GM23338 (cell line): ENCODE data around the gene PSAPL1. TPM values are rescaled to one million over a fixed set of nuclear protein-coding genes. Genes with fewer than 3 reads are reported as not detected.
A peak's percentile ranks its signal among the peaks of the same experiment; 100 is the strongest.

Experiments
- ATAC-seq: fragments of 200-7000 bp; cut with Tn5 transposase; 3 replicates; pipeline ENCODE4 v1.9.1; 2020
- DNase-seq: peaks from one replicate; pipeline ENCODE4 v3.0.0-alpha.2; 2015; ENCODE audit warnings: low spot score
- H2AFZ ChIP-seq: fragments of 200-600 bp; sonication (generic); 2 replicates; pipeline ENCODE4 v1.8.0; 2016; ENCODE audit warnings: antibody characterized with exemption, mild to moderate bottlenecking, moderate library complexity
- H3F3A ChIP-seq: fragments of 200-600 bp; sonication (generic); replicated peaks from 2 replicates; pipeline ENCODE4 v1.8.0; 2017; ENCODE audit warnings: antibody characterized with exemption, mixed run types, low read depth
- H3K27ac ChIP-seq: fragments of 200-600 bp; sonication (generic); 2 replicates; pipeline ENCODE4 v1.6.1; 2016; ENCODE audit warnings: low read depth
- H3K27me3 ChIP-seq: fragments of 200-600 bp; sonication (generic); 2 replicates; pipeline ENCODE4 v1.8.0; 2016; ENCODE audit warnings: mild to moderate bottlenecking, mixed run types, moderate library complexity; ENCODE audit not compliant: insufficient read depth
- H3K36me3 ChIP-seq: fragments of 200-600 bp; sonication (generic); 2 replicates; pipeline ENCODE4 v1.8.0; 2016; ENCODE audit warnings: mild to moderate bottlenecking; ENCODE audit not compliant: insufficient read depth
- H3K4me1 ChIP-seq: fragments of 200-600 bp; sonication (generic); 2 replicates; pipeline ENCODE4 v1.8.0; 2016; ENCODE audit warnings: mild to moderate bottlenecking, moderate library complexity; ENCODE audit not compliant: insufficient read depth
- H3K4me2 ChIP-seq: fragments of 200-600 bp; sonication (generic); 2 replicates; pipeline ENCODE4 v1.7.1; 2017; ENCODE audit warnings: mixed run types
- H3K4me3 ChIP-seq: fragments of 200-600 bp; sonication (generic); 2 replicates; pipeline ENCODE4 v1.6.1; 2016; ENCODE audit warnings: mixed run types
- H3K79me2 ChIP-seq: fragments of 200-600 bp; sonication (generic); replicated peaks from 2 replicates; pipeline ENCODE4 v1.8.0; 2017; ENCODE audit warnings: mild to moderate bottlenecking; ENCODE audit not compliant: insufficient read depth
- H3K9me2 ChIP-seq: fragments of 200-600 bp; sonication (generic); 2 replicates; pipeline ENCODE4 v1.8.0; 2017; ENCODE audit not compliant: insufficient read depth
- H4K20me1 ChIP-seq: fragments of 200-600 bp; sonication (generic); replicated peaks from 2 replicates; pipeline ENCODE4 v1.8.0; 2017; ENCODE audit warnings: mild to moderate bottlenecking; ENCODE audit not compliant: insufficient read depth
- H3K27ac Mint-ChIP-seq: 2 replicates; pipeline ENCODE4 v1.8.0; 2020; ENCODE audit warnings: inconsistent platforms, mild to moderate bottlenecking, moderate library complexity, mixed read lengths
- H3K27me3 Mint-ChIP-seq: 3 replicates; pipeline ENCODE4 v1.8.0; 2022; ENCODE audit warnings: low read depth, mild to moderate bottlenecking, moderate library complexity, mixed read lengths, inconsistent platforms; ENCODE audit not compliant: insufficient read depth, poor library complexity
- H3K36me3 Mint-ChIP-seq: 3 replicates; pipeline ENCODE4 v1.8.0; 2021; ENCODE audit warnings: low read depth, mild to moderate bottlenecking, inconsistent platforms, moderate library complexity, mixed read lengths
- H3K4me1 Mint-ChIP-seq: 3 replicates; pipeline ENCODE4 v1.8.0; 2020; ENCODE audit warnings: mild to moderate bottlenecking, inconsistent platforms, mixed read lengths
- H3K4me3 Mint-ChIP-seq: 3 replicates; pipeline ENCODE4 v1.8.0; 2021; ENCODE audit warnings: moderate library complexity, mild to moderate bottlenecking, inconsistent platforms, mixed read lengths
- H3K9me3 Mint-ChIP-seq: 3 replicates; pipeline ENCODE4 v1.8.0; 2020; ENCODE audit warnings: moderate library complexity, mild to moderate bottlenecking, inconsistent platforms, mixed read lengths
- CREB1 ChIP-seq: fragments of 250-450 bp; sonication (Bioruptor Pico); IDR thresholded peaks from 2 replicates; pipeline ENCODE4 v1.5.0; 2020; ENCODE audit warnings: low read depth, mild to moderate bottlenecking, moderate library complexity
- CTCF ChIP-seq, 2 experiments: fragments of 200-600 bp in 1 of 2; sonication (generic) in 1 of 2; conservative IDR thresholded peaks; 2 replicates each; pipeline versions ENCODE4 v1.5.1 to v1.6.1; 2016 to 2017; ENCODE audit warnings: antibody characterized with exemption in 2 of 2, low read depth in 2 of 2, mild to moderate bottlenecking in 2 of 2, moderate library complexity in 1 of 2
- EZH2 ChIP-seq: fragments of 200-600 bp; sonication (generic); IDR thresholded peaks from one replicate; pipeline ENCODE4 v1.8.0; 2017; ENCODE audit warnings: antibody characterized with exemption, mild to moderate bottlenecking, low read depth; ENCODE audit not compliant: unreplicated experiment
- EZH2phosphoT487 ChIP-seq: fragments of 200-600 bp; sonication (generic); IDR thresholded peaks from one replicate; pipeline ENCODE4 v1.8.1; 2018; ENCODE audit warnings: antibody characterized with exemption; ENCODE audit not compliant: unreplicated experiment
- JUNB ChIP-seq: IDR thresholded peaks from one replicate; pipeline ENCODE4 v1.6.1; 2016; ENCODE audit warnings: antibody characterized with exemption; ENCODE audit not compliant: unreplicated experiment
- NANOG ChIP-seq: IDR thresholded peaks from 2 replicates; pipeline ENCODE4 v1.6.1; 2016; ENCODE audit warnings: antibody characterized with exemption, borderline replicate concordance
- POLR2AphosphoS5 ChIP-seq: IDR thresholded peaks from 2 replicates; pipeline ENCODE4 v1.6.1; 2016; ENCODE audit warnings: antibody characterized with exemption, low read depth
- REST ChIP-seq: IDR thresholded peaks from one replicate; pipeline ENCODE4 v1.6.1; 2018; ENCODE audit warnings: antibody characterized with exemption; ENCODE audit not compliant: unreplicated experiment
- STAT1 ChIP-seq: IDR thresholded peaks from one replicate; pipeline ENCODE4 v1.6.1; 2016; ENCODE audit warnings: antibody characterized with exemption; ENCODE audit not compliant: unreplicated experiment
- ZNF114 ChIP-seq: fragments of 250-450 bp; sonication (Bioruptor Pico); IDR thresholded peaks from 2 replicates; pipeline ENCODE4 v1.5.0; 2020; ENCODE audit warnings: mild to moderate bottlenecking, moderate library complexity
- ZNF331 ChIP-seq: fragments of 250-450 bp; sonication (Bioruptor Pico); IDR thresholded peaks from 2 replicates; pipeline ENCODE4 v1.5.0; 2020; ENCODE audit warnings: low read depth, mild to moderate bottlenecking, moderate library complexity
- polyA plus RNA-seq: library from polyadenylated mRNA; unstranded; fragments of >200 nt; fragmentation: Nextera tagmentation; extraction: Ambion mirVana; gene quantifications from 2 replicates; pipeline ENCODE4 v1.2.1, GENCODE V29; 2016
- total RNA-seq: library from RNA; depleted of rRNA; stranded (reverse); fragments of >200 nt; shearing (Covaris generic); gene quantifications from 2 replicates; pipeline ENCODE4 v1.2.3, GENCODE V29; 2014
- TF ChIP-seq, protein P1 (sequence below): fragments of 250-450 bp; sonication (Bioruptor Pico); IDR thresholded peaks from 2 replicates; pipeline ENCODE4 v1.5.0; 2020; ENCODE audit warnings: mild to moderate bottlenecking, moderate library complexity
- TF ChIP-seq, protein P2 (sequence below): IDR thresholded peaks from 2 replicates; pipeline ENCODE4 v1.6.1; 2016; ENCODE audit warnings: antibody characterized with exemption

PSAPL1 gene
- total and polyA plus RNA-seq, 2 experiments from 2014 or later = not detected

- H3K27me3 ChIP-seq = no peaks in the 10 kb centered on the region
- Mint-ChIP-seq H3K36me3 (no peaks in the 10 kb centered on the region), H3K9me3 (peaks cover 4% of the 10 kb centered on the region; the same call in 2 of the 3 replicates), H3K4me3 (no peak overlapping the region), H3K27ac (no peak overlapping the region), H3K4me1 (peaks cover 30% of the 10 kb centered on the region), H3K27me3 (peaks cover 15% of the 10 kb centered on the region)
- H3K9me2 ChIP-seq = no peaks in the 10 kb centered on the region
- H3K36me3 ChIP-seq = no peaks in the 10 kb centered on the region
- H3K4me3 ChIP-seq = no peak overlapping the region
- no peaks in the 10 kb centered on the region for H3K4me1 ChIP-seq
- TF ChIP-seq, protein P1, sequence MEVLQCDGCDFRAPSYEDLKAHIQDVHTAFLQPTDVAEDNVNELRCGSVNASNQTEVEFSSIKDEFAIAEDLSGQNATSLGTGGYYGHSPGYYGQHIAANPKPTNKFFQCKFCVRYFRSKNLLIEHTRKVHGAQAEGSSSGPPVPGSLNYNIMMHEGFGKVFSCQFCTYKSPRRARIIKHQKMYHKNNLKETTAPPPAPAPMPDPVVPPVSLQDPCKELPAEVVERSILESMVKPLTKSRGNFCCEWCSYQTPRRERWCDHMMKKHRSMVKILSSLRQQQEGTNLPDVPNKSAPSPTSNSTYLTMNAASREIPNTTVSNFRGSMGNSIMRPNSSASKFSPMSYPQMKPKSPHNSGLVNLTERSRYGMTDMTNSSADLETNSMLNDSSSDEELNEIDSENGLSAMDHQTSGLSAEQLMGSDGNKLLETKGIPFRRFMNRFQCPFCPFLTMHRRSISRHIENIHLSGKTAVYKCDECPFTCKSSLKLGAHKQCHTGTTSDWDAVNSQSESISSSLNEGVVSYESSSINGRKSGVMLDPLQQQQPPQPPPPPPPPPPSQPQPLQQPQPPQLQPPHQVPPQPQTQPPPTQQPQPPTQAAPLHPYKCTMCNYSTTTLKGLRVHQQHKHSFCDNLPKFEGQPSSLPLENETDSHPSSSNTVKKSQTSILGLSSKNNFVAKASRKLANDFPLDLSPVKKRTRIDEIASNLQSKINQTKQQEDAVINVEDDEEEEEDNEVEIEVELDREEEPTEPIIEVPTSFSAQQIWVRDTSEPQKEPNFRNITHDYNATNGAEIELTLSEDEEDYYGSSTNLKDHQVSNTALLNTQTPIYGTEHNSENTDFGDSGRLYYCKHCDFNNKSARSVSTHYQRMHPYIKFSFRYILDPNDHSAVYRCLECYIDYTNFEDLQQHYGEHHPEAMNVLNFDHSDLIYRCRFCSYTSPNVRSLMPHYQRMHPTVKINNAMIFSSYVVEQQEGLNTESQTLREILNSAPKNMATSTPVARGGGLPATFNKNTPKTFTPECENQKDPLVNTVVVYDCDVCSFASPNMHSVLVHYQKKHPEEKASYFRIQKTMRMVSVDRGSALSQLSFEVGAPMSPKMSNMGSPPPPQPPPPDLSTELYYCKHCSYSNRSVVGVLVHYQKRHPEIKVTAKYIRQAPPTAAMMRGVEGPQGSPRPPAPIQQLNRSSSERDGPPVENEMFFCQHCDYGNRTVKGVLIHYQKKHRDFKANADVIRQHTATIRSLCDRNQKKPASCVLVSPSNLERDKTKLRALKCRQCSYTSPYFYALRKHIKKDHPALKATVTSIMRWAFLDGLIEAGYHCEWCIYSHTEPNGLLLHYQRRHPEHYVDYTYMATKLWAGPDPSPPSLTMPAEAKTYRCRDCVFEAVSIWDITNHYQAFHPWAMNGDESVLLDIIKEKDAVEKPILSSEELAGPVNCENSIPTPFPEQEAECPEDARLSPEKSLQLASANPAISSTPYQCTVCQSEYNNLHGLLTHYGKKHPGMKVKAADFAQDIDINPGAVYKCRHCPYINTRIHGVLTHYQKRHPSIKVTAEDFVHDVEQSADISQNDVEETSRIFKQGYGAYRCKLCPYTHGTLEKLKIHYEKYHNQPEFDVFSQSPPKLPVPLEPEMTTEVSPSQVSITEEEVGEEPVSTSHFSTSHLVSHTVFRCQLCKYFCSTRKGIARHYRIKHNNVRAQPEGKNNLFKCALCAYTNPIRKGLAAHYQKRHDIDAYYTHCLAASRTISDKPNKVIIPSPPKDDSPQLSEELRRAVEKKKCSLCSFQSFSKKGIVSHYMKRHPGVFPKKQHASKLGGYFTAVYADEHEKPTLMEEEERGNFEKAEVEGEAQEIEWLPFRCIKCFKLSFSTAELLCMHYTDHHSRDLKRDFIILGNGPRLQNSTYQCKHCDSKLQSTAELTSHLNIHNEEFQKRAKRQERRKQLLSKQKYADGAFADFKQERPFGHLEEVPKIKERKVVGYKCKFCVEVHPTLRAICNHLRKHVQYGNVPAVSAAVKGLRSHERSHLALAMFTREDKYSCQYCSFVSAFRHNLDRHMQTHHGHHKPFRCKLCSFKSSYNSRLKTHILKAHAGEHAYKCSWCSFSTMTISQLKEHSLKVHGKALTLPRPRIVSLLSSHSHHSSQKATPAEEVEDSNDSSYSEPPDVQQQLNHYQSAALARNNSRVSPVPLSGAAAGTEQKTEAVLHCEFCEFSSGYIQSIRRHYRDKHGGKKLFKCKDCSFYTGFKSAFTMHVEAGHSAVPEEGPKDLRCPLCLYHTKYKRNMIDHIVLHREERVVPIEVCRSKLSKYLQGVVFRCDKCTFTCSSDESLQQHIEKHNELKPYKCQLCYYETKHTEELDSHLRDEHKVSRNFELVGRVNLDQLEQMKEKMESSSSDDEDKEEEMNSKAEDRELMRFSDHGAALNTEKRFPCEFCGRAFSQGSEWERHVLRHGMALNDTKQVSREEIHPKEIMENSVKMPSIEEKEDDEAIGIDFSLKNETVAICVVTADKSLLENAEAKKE (CRISPR knock-in tag) = no peak
- TF ChIP-seq, protein P2, sequence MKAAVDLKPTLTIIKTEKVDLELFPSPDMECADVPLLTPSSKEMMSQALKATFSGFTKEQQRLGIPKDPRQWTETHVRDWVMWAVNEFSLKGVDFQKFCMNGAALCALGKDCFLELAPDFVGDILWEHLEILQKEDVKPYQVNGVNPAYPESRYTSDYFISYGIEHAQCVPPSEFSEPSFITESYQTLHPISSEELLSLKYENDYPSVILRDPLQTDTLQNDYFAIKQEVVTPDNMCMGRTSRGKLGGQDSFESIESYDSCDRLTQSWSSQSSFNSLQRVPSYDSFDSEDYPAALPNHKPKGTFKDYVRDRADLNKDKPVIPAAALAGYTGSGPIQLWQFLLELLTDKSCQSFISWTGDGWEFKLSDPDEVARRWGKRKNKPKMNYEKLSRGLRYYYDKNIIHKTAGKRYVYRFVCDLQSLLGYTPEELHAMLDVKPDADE = no peak
- no peak for TF ChIP-seq NANOG
- no peak for TF ChIP-seq EZH2phosphoT487
- TF ChIP-seq POLR2AphosphoS5 = no peak
- no peak for TF ChIP-seq STAT1
- TF ChIP-seq JUNB = no peak
- TF ChIP-seq ZNF114 = no peak
- no peak for TF ChIP-seq EZH2
- no peak for TF ChIP-seq CREB1 (CRISPR knock-in tag)
- no peak for TF ChIP-seq REST
- no peak for TF ChIP-seq CTCF (conservative IDR thresholded peaks at IDR 0.05; ENCODE audit: low read depth in 2 of 2)
- TF ChIP-seq ZNF331 (CRISPR knock-in tag) = no peak
- no peak overlapping the region for H2AFZ ChIP-seq
- H3F3A ChIP-seq = no peaks in the 10 kb centered on the region
- peak; percentile 48 for ATAC-seq
- H4K20me1 ChIP-seq = no peaks in the 10 kb centered on the region
- no peak for DNase-seq
- H3K79me2 ChIP-seq = no peaks in the 10 kb centered on the region
- H3K27ac ChIP-seq = no peak overlapping the region
- H3K4me2 ChIP-seq = no peak overlapping the region
These were observed 29.5 kb upstream of the PSAPL1 start for GRCh38 chr4:7464259-7464655.
